Rectal smooth muscle tissue (tissue), 1 donor: ENCODE measurements around the gene UQCRQ.

Source experiments
- H3K27ac ChIP-seq: one replicate; pipeline ENCODE4 v1.7.0; 2013; ENCODE audit warnings: low read depth, low read length, inconsistent platforms
- H3K27me3 ChIP-seq: one replicate; pipeline ENCODE4 v1.7.0; 2013; ENCODE audit warnings: low read length; ENCODE audit not compliant: control insufficient read depth, insufficient read depth
- H3K36me3 ChIP-seq: one replicate; pipeline ENCODE4 v1.7.0; 2013; ENCODE audit warnings: low read length; ENCODE audit not compliant: control insufficient read depth, insufficient read depth
- H3K4me1 ChIP-seq: one replicate; pipeline ENCODE4 v1.7.0; 2013; ENCODE audit warnings: low read length; ENCODE audit not compliant: control insufficient read depth, insufficient read depth
- H3K4me3 ChIP-seq: one replicate; pipeline ENCODE4 v1.7.0; 2013; ENCODE audit warnings: low read length
- H3K9ac ChIP-seq: one replicate; pipeline ENCODE4 v1.7.0; 2013; ENCODE audit warnings: low read length

The UQCRQ gene

GRCh38 chr5:132883261-132883834 lies 16.9 kb downstream of the UQCRQ start:
- Histone ChIP-seq H3K27me3 (no peaks in the 10 kb centered on the region), H3K36me3 (peaks cover 25% of the 10 kb centered on the region), H3K9ac (no peak overlapping the region), H3K27ac (no peak overlapping the region), H3K4me1 (no peaks in the 10 kb centered on the region), H3K4me3 (no peak overlapping the region)

GRCh38 chr5:132884548-132884947 lies 18.1 kb downstream of the UQCRQ start:
- Histone ChIP-seq H3K4me1 (no peaks in the 10 kb centered on the region), H3K4me3 (no peak overlapping the region), H3K9ac (no peak overlapping the region), H3K27me3 (no peaks in the 10 kb centered on the region), H3K36me3 (peaks cover 24% of the 10 kb centered on the region), H3K27ac (no peak overlapping the region)

GRCh38 chr5:132886064-132886823 lies 19.8 kb downstream of the UQCRQ start:
- H3K4me1 ChIP-seq = no peaks in the 10 kb centered on the region
- H3K27me3 ChIP-seq = no peaks in the 10 kb centered on the region
- no peak overlapping the region for H3K9ac ChIP-seq
- H3K27ac ChIP-seq = no peak overlapping the region
- H3K4me3 ChIP-seq = no peak overlapping the region
- peaks cover 22% of the 10 kb centered on the region for H3K36me3 ChIP-seq

GRCh38 chr5:132887283-132887682 lies 20.8 kb downstream of the UQCRQ start:
- Histone ChIP-seq H3K9ac (no peak overlapping the region), H3K4me1 (no peaks in the 10 kb centered on the region), H3K27ac (no peak overlapping the region), H3K27me3 (no peaks in the 10 kb centered on the region), H3K4me3 (no peak overlapping the region), H3K36me3 (peaks cover 25% of the 10 kb centered on the region)

GRCh38 chr5:132889501-132889900 lies 23.1 kb downstream of the UQCRQ start:
- Histone ChIP-seq H3K36me3 (peaks cover 25% of the 10 kb centered on the region), H3K4me1 (no peaks in the 10 kb centered on the region), H3K9ac (no peak overlapping the region), H3K27ac (no peak overlapping the region), H3K4me3 (no peak overlapping the region), H3K27me3 (no peaks in the 10 kb centered on the region)

- Histone ChIP-seq H3K27ac (no peak overlapping the region), H3K27me3 (no peaks in the 10 kb centered on the region), H3K4me1 (no peaks in the 10 kb centered on the region), H3K36me3 (peaks cover 30% of the 10 kb centered on the region), H3K4me3 (no peak overlapping the region), H3K9ac (no peak overlapping the region)
Measured at GRCh38 chr5:132890817-132891216, 24.4 kb downstream of the UQCRQ start.

GRCh38 chr5:132895719-132896305 lies 29.4 kb downstream of the UQCRQ start:
- Histone ChIP-seq H3K9ac (no peak overlapping the region), H3K4me3 (no peak overlapping the region), H3K27ac (no peak overlapping the region), H3K4me1 (no peaks in the 10 kb centered on the region), H3K27me3 (no peaks in the 10 kb centered on the region), H3K36me3 (peaks cover 35% of the 10 kb centered on the region)

GRCh38 chr5:132896685-132897084 lies 30.2 kb downstream of the UQCRQ start:
- H3K36me3 ChIP-seq = peaks cover 34% of the 10 kb centered on the region
- H3K4me3 ChIP-seq = no peak overlapping the region
- no peak overlapping the region for H3K9ac ChIP-seq
- H3K4me1 ChIP-seq = no peaks in the 10 kb centered on the region
- no peak overlapping the region for H3K27ac ChIP-seq
- H3K27me3 ChIP-seq = no peaks in the 10 kb centered on the region

GRCh38 chr5:132898094-132898493 lies 31.7 kb downstream of the UQCRQ start:
- no peaks in the 10 kb centered on the region for H3K4me1 ChIP-seq
- peaks cover 30% of the 10 kb centered on the region for H3K36me3 ChIP-seq
- no peak overlapping the region for H3K4me3 ChIP-seq
- H3K27me3 ChIP-seq = no peaks in the 10 kb centered on the region
- H3K27ac ChIP-seq = no peak overlapping the region
- no peak overlapping the region for H3K9ac ChIP-seq

GRCh38 chr5:132901036-132901435 lies 34.6 kb downstream of the UQCRQ start:
- H3K4me1 ChIP-seq = no peaks in the 10 kb centered on the region
- no peak overlapping the region for H3K27ac ChIP-seq
- H3K36me3 ChIP-seq = peaks cover 21% of the 10 kb centered on the region
- H3K27me3 ChIP-seq = no peaks in the 10 kb centered on the region
- H3K9ac ChIP-seq = no peak overlapping the region
- no peak overlapping the region for H3K4me3 ChIP-seq

- no peaks in the 10 kb centered on the region for H3K27me3 ChIP-seq
- no peak overlapping the region for H3K9ac ChIP-seq
- H3K27ac ChIP-seq = no peak overlapping the region
- H3K4me3 ChIP-seq = no peak overlapping the region
- H3K4me1 ChIP-seq = no peaks in the 10 kb centered on the region
- peaks cover 16% of the 10 kb centered on the region for H3K36me3 ChIP-seq
Measured at GRCh38 chr5:132901730-132902129, 35.3 kb downstream of the UQCRQ start.

- H3K4me1 ChIP-seq = no peaks in the 10 kb centered on the region
- H3K27me3 ChIP-seq = no peaks in the 10 kb centered on the region
- H3K4me3 ChIP-seq = no peak overlapping the region
- peaks cover 10% of the 10 kb centered on the region for H3K36me3 ChIP-seq
- no peak overlapping the region for H3K27ac ChIP-seq
- H3K9ac ChIP-seq = no peak overlapping the region
Measured at GRCh38 chr5:132905938-132906337, 39.5 kb downstream of the UQCRQ start.

GRCh38 chr5:132907161-132907560 lies 40.7 kb downstream of the UQCRQ start:
- no peaks in the 10 kb centered on the region for H3K4me1 ChIP-seq
- no peak overlapping the region for H3K4me3 ChIP-seq
- H3K36me3 ChIP-seq = peaks cover 7% of the 10 kb centered on the region
- no peak overlapping the region for H3K9ac ChIP-seq
- no peaks in the 10 kb centered on the region for H3K27me3 ChIP-seq
- H3K27ac ChIP-seq = no peak overlapping the region
